OCI-LY1 (cell line): Measurements from ENCODE around the gene OXCT2.
"Not testable (repeated sequence)": the region's sequence is repeated elsewhere in the genome, so short reads cannot be mapped to it uniquely, and the experiment has no call there.

Experiments used
- H2AFZ ChIP-seq: fragments of 200-600 bp; sonication (generic), shearing (Covaris generic); 2 replicates; pipeline ENCODE4 v1.6.0; 2014; ENCODE audit warnings: antibody characterized with exemption, mild to moderate bottlenecking, low read length
- H3F3A ChIP-seq: fragments of 200-600 bp; sonication (generic), shearing (Covaris generic); 2 replicates; pipeline ENCODE4 v1.6.0; 2014; ENCODE audit warnings: mild to moderate bottlenecking, antibody characterized with exemption, low read length, moderate library complexity; ENCODE audit not compliant: insufficient read depth
- H3K27ac ChIP-seq: fragments of 200-600 bp; sonication (generic); 2 replicates; pipeline ENCODE4 v1.5.1; 2014; ENCODE audit warnings: low read length, mixed run types, mild to moderate bottlenecking, low read depth; ENCODE audit not compliant: poor library complexity, severe bottlenecking
- H3K27me3 ChIP-seq: fragments of 200-600 bp; sonication (generic); 2 replicates; pipeline ENCODE4 v1.6.0; 2014; ENCODE audit warnings: antibody characterized with exemption, mild to moderate bottlenecking, low read length, moderate library complexity; ENCODE audit not compliant: insufficient read depth
- H3K36me3 ChIP-seq: fragments of 200-600 bp; sonication (generic); 2 replicates; pipeline ENCODE4 v1.6.1; 2014; ENCODE audit warnings: mild to moderate bottlenecking, antibody characterized with exemption, low read length, moderate library complexity, mixed read lengths; ENCODE audit not compliant: insufficient read depth
- H3K4me1 ChIP-seq: fragments of 200-600 bp; sonication (generic); 2 replicates; pipeline ENCODE4 v1.5.1; 2014; ENCODE audit warnings: mild to moderate bottlenecking, low read length, moderate library complexity; ENCODE audit not compliant: insufficient read depth, severe bottlenecking
- H3K4me2 ChIP-seq: fragments of 200-600 bp; sonication (generic), shearing (Covaris generic); 2 replicates; pipeline ENCODE4 v1.6.1; 2014; ENCODE audit warnings: low read length
- H3K4me3 ChIP-seq: fragments of 200-600 bp; sonication (generic); 2 replicates; pipeline ENCODE4 v1.5.1; 2014; ENCODE audit warnings: low read length, low read depth, mild to moderate bottlenecking, mixed read lengths; ENCODE audit not compliant: poor library complexity, severe bottlenecking
- H3K79me2 ChIP-seq: fragments of 200-600 bp; shearing (Covaris generic); 2 replicates; pipeline ENCODE4 v1.6.1; 2016; ENCODE audit warnings: mixed run types, low read length, mixed read lengths; ENCODE audit not compliant: insufficient read depth
- H3K9ac ChIP-seq: fragments of 200-600 bp; sonication (generic), shearing (Covaris generic); 2 replicates; pipeline ENCODE4 v1.6.1; 2014; ENCODE audit warnings: mild to moderate bottlenecking, low read length, mixed read lengths
- H3K9me2 ChIP-seq: fragments of 200-600 bp; sonication (generic), shearing (Covaris generic); 2 replicates; pipeline ENCODE4 v1.6.1; 2014; ENCODE audit warnings: low read depth, mild to moderate bottlenecking, low read length, mixed read lengths
- H3K9me3 ChIP-seq: fragments of 200-600 bp; shearing (Covaris generic); 2 replicates; pipeline ENCODE4 v1.6.1; 2014; ENCODE audit warnings: low read length, mixed read lengths
- H4K20me1 ChIP-seq: fragments of 200-600 bp; sonication (generic), shearing (Covaris generic); 2 replicates; pipeline ENCODE4 v1.6.0; 2016; ENCODE audit warnings: mild to moderate bottlenecking, low read length; ENCODE audit not compliant: insufficient read depth
- CTCF ChIP-seq: fragments of 200-600 bp; sonication (generic), shearing (Covaris generic); IDR thresholded peaks from 2 replicates; pipeline ENCODE4 v1.5.1; 2017; ENCODE audit warnings: mild to moderate bottlenecking, antibody characterized with exemption, low read length, moderate library complexity, mixed read lengths
- EZH2 ChIP-seq: fragments of 200-600 bp; sonication (generic), shearing (Covaris generic); IDR thresholded peaks from 2 replicates; pipeline ENCODE4 v1.8.0; 2017; ENCODE audit warnings: borderline replicate concordance, mixed run types, mild to moderate bottlenecking, antibody characterized with exemption, low read length, moderate library complexity, mixed read lengths

OXCT2 gene

GRCh38 chr1:39788758-39789570 is 17.8 kb upstream of the OXCT2 start, which contains the start of gene BMP8B:
BMP8B (minus strand) TSS chr1:39788865; CDS start chr1:39788485, 380 bp downstream.
- Histone ChIP-seq H3K9me2 (no peaks in the 10 kb centered on the region), H3K9ac (peak within 1 kb of the TSS; percentile 59), H3K4me2 (peak within 1 kb of the TSS; percentile 68), H4K20me1 (no peaks in the 10 kb centered on the region), H3K9me3 (no peaks in the 10 kb centered on the region), H3F3A (no peaks in the 10 kb centered on the region), H3K79me2 (no peaks in the 10 kb centered on the region), H3K27ac (no peak within 1 kb of the TSS), H2AFZ (peak within 1 kb of the TSS; percentile 4; the same call in 1 of the 2 replicates), H3K36me3 (no peaks in the 10 kb centered on the region), H3K27me3 (no peaks in the 10 kb centered on the region), H3K4me3 (peak within 1 kb of the TSS; percentile 62), H3K4me1 (peaks cover 13% of the 10 kb centered on the region)
- 0 out of 2 replicates have a peak, but pooled peaks have one; percentile 6 for TF ChIP-seq CTCF
- TF ChIP-seq EZH2, result no peak

DNA sequence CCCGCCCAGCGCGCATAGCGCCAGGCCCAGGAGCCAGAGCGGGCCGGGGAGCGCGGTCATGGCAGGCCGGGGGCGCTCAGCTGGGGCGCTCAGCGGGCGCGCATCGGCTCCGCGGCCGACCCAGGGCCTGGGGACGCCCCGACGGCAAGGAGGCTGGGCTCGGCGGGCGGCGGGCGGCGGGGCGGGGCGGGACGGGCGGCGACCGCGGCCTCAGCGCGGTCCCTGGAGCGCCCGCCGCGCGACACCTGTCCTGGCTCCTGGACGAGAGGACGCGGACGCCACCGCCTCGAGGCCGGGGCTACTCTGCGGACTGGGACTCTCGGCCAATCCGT is 17.2 kb upstream of the OXCT2 start:
- H3K4me3 ChIP-seq, result peak overlapping the region; percentile 62
- no peaks in the 10 kb centered on the region for H3K79me2 ChIP-seq
- TF ChIP-seq EZH2 (no peak), CTCF (no peak)
- H3F3A ChIP-seq, result no peaks in the 10 kb centered on the region
- H3K9me3 ChIP-seq, result no peaks in the 10 kb centered on the region
- H3K27me3 ChIP-seq, result no peaks in the 10 kb centered on the region
- no peaks in the 10 kb centered on the region for H4K20me1 ChIP-seq
- no peak overlapping the region for H2AFZ ChIP-seq
- no peak overlapping the region; the same call in 1 of the 2 replicates for H3K9ac ChIP-seq
- no peak overlapping the region for H3K27ac ChIP-seq
- H3K4me2 ChIP-seq, result peak overlapping the region; percentile 68
- H3K4me1 ChIP-seq, result peaks cover 13% of the 10 kb centered on the region
- no peaks in the 10 kb centered on the region for H3K36me3 ChIP-seq
- no peaks in the 10 kb centered on the region for H3K9me2 ChIP-seq

DNA sequence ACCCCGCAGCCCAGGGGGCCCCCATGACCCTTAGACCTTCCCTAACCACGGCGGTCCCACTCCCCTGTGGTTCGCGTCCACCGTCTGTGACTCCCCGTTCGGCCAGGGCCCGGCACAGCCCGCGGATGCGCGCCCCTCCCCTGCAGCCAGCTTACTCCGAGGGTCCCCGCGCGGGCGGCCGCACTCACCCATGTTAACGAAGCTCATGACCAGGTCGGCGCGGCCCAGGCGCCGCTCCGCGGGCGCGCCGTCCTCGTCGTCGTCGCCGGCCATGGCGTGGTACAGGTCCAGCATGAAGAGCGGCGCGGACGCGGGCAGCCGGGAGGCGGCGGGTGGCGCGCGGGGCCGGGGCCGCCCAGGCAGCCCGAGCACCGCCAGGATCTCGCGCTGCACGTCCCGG is 16.8 kb upstream of the OXCT2 start:
- not testable (repeated sequence) for H3K79me2 ChIP-seq, H3K9me3 ChIP-seq, H3K36me3 ChIP-seq, H2AFZ ChIP-seq, H3K27me3 ChIP-seq, H3K9ac ChIP-seq, H3K4me2 ChIP-seq, H3F3A ChIP-seq, H3K27ac ChIP-seq, H4K20me1 ChIP-seq, H3K4me3 ChIP-seq, H3K9me2 ChIP-seq
- peaks cover 13% of the 10 kb centered on the region for H3K4me1 ChIP-seq

DNA sequence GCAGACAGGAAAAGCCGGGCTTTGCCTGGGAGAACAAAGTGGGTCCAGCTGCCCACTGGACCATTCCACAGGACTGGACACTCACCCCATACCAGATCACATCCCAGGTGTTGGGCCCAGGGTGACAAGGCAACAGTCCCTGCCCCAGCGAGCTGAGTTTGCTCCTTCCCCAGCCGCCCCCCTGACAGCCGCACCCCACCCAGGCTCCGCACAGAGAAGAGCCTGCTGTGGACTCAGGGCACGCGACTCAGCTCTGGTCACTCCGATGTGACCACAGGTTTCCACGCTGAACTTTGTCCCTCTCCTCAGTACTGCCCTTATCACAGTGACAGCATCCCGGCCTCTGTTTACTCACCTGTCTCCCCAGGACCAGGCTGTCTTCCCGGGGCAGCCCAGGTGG is 16.3 kb upstream of the OXCT2 start:
- Histone ChIP-seq H3K4me3 (no peak overlapping the region), H4K20me1 (no peaks in the 10 kb centered on the region), H3K9me3 (no peaks in the 10 kb centered on the region), H3K27ac (no peak overlapping the region), H3F3A (no peaks in the 10 kb centered on the region), H3K4me1 (peaks cover 13% of the 10 kb centered on the region), H3K9ac (no peak overlapping the region), H3K36me3 (no peaks in the 10 kb centered on the region), H2AFZ (no peak overlapping the region), H3K9me2 (no peaks in the 10 kb centered on the region), H3K79me2 (no peaks in the 10 kb centered on the region), H3K4me2 (no peak overlapping the region), H3K27me3 (no peaks in the 10 kb centered on the region)
- TF ChIP-seq CTCF, result no peak
- no peak for TF ChIP-seq EZH2

- not testable (repeated sequence) for H3K9me3 ChIP-seq, H3K9me2 ChIP-seq, H3K4me2 ChIP-seq, H2AFZ ChIP-seq, H3K36me3 ChIP-seq, H3K4me3 ChIP-seq, H3F3A ChIP-seq, H3K27ac ChIP-seq, H3K79me2 ChIP-seq, H3K9ac ChIP-seq, H4K20me1 ChIP-seq, H3K27me3 ChIP-seq
- peaks cover 13% of the 10 kb centered on the region for H3K4me1 ChIP-seq
Measured at GRCh38 chr1:39787108-39787375, 15.9 kb upstream of the OXCT2 start.
